ENCODE data around the gene ETS1. TPM values are rescaled to one million over a fixed set of nuclear protein-coding genes. Genes with fewer than 3 reads are reported as not detected.

Gene ETS1
- total and polyA plus RNA-seq, 2 experiments from 2014 or later = 25.6 to 52.6 TPM

DNA sequence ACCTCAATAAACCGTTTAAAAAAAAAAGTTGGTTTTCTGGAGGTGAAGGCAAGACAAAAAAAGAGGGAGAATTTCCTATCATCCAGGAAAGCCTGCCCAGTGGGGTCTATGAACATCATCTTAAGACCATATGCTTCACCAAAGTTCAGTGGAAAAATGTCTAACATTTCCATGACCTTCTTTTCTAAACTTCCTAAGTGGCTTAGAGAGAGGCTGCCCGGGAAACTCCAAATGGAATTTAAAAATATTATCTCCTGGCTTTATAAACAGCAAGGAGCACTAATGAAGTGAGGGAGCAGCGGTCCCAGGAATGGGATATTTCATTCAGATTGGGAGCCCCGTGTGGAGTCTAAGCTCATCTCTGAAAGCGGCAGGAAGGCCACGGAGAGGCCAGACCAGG, 46.9 kb downstream of the ETS1 start (continued):
- TF ChIP-seq, protein P1, sequence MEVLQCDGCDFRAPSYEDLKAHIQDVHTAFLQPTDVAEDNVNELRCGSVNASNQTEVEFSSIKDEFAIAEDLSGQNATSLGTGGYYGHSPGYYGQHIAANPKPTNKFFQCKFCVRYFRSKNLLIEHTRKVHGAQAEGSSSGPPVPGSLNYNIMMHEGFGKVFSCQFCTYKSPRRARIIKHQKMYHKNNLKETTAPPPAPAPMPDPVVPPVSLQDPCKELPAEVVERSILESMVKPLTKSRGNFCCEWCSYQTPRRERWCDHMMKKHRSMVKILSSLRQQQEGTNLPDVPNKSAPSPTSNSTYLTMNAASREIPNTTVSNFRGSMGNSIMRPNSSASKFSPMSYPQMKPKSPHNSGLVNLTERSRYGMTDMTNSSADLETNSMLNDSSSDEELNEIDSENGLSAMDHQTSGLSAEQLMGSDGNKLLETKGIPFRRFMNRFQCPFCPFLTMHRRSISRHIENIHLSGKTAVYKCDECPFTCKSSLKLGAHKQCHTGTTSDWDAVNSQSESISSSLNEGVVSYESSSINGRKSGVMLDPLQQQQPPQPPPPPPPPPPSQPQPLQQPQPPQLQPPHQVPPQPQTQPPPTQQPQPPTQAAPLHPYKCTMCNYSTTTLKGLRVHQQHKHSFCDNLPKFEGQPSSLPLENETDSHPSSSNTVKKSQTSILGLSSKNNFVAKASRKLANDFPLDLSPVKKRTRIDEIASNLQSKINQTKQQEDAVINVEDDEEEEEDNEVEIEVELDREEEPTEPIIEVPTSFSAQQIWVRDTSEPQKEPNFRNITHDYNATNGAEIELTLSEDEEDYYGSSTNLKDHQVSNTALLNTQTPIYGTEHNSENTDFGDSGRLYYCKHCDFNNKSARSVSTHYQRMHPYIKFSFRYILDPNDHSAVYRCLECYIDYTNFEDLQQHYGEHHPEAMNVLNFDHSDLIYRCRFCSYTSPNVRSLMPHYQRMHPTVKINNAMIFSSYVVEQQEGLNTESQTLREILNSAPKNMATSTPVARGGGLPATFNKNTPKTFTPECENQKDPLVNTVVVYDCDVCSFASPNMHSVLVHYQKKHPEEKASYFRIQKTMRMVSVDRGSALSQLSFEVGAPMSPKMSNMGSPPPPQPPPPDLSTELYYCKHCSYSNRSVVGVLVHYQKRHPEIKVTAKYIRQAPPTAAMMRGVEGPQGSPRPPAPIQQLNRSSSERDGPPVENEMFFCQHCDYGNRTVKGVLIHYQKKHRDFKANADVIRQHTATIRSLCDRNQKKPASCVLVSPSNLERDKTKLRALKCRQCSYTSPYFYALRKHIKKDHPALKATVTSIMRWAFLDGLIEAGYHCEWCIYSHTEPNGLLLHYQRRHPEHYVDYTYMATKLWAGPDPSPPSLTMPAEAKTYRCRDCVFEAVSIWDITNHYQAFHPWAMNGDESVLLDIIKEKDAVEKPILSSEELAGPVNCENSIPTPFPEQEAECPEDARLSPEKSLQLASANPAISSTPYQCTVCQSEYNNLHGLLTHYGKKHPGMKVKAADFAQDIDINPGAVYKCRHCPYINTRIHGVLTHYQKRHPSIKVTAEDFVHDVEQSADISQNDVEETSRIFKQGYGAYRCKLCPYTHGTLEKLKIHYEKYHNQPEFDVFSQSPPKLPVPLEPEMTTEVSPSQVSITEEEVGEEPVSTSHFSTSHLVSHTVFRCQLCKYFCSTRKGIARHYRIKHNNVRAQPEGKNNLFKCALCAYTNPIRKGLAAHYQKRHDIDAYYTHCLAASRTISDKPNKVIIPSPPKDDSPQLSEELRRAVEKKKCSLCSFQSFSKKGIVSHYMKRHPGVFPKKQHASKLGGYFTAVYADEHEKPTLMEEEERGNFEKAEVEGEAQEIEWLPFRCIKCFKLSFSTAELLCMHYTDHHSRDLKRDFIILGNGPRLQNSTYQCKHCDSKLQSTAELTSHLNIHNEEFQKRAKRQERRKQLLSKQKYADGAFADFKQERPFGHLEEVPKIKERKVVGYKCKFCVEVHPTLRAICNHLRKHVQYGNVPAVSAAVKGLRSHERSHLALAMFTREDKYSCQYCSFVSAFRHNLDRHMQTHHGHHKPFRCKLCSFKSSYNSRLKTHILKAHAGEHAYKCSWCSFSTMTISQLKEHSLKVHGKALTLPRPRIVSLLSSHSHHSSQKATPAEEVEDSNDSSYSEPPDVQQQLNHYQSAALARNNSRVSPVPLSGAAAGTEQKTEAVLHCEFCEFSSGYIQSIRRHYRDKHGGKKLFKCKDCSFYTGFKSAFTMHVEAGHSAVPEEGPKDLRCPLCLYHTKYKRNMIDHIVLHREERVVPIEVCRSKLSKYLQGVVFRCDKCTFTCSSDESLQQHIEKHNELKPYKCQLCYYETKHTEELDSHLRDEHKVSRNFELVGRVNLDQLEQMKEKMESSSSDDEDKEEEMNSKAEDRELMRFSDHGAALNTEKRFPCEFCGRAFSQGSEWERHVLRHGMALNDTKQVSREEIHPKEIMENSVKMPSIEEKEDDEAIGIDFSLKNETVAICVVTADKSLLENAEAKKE (CRISPR knock-in tag; IDR thresholded peaks at IDR 0.05) = no peak
- no peak for TF ChIP-seq NANOG (IDR thresholded peaks at IDR 0.05; ENCODE audit: borderline replicate concordance)

DNA sequence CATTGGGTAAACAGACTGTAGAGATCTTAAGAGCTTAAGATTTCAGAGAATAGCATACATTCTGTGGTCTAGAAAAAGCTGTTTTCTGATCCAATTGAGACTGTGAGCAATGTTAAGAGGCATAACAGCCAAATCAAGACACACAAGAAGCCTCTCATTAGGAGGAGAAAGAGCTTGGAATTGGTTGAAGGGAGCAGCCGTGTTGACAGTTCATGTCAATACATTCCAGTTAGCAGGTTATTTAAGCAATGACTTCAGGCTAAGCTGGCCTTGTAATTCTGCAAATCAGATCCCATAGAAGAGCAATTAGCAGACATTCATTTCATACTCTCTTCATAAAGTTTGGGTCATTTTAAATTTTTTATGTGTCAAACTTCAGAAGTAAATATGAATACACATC, 50.9 kb downstream of the ETS1 start:
- H3K27me3 ChIP-seq (ENCODE audit: insufficient read depth) = no peaks in the 10 kb centered on the region
- TF ChIP-seq JUNB (IDR thresholded peaks at IDR 0.05; ENCODE audit: unreplicated experiment) (no peak), EZH2phosphoT487 (IDR thresholded peaks at IDR 0.05; ENCODE audit: unreplicated experiment) (no peak)
- TF ChIP-seq, protein P1 (CRISPR knock-in tag; IDR thresholded peaks at IDR 0.05) = no peak
- TF ChIP-seq, protein P2, sequence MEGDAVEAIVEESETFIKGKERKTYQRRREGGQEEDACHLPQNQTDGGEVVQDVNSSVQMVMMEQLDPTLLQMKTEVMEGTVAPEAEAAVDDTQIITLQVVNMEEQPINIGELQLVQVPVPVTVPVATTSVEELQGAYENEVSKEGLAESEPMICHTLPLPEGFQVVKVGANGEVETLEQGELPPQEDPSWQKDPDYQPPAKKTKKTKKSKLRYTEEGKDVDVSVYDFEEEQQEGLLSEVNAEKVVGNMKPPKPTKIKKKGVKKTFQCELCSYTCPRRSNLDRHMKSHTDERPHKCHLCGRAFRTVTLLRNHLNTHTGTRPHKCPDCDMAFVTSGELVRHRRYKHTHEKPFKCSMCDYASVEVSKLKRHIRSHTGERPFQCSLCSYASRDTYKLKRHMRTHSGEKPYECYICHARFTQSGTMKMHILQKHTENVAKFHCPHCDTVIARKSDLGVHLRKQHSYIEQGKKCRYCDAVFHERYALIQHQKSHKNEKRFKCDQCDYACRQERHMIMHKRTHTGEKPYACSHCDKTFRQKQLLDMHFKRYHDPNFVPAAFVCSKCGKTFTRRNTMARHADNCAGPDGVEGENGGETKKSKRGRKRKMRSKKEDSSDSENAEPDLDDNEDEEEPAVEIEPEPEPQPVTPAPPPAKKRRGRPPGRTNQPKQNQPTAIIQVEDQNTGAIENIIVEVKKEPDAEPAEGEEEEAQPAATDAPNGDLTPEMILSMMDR (conservative IDR thresholded peaks at IDR 0.05; ENCODE audit: low read depth in 2 of 2) = no peak

More for the DNA sequence above, 50.9 kb downstream of the ETS1 start:
- H3K4me1 ChIP-seq (ENCODE audit: insufficient read depth) = peaks cover 25% of the 10 kb centered on the region
- H3K27me3 Mint-ChIP-seq (ENCODE audit: insufficient read depth, low read depth, poor library complexity) = peaks cover 23% of the 10 kb centered on the region
- H3K36me3 Mint-ChIP-seq (ENCODE audit: low read depth) = peaks cover 4% of the 10 kb centered on the region; the same call in 2 of the 3 replicates
- ATAC-seq = no peak
- no peaks in the 10 kb centered on the region; the same call in 1 of the 2 replicates for H3K36me3 ChIP-seq (ENCODE audit: insufficient read depth)
- no peaks in the 10 kb centered on the region for H3F3A ChIP-seq (replicated peaks; ENCODE audit: low read depth)
- no peak overlapping the region for H3K4me2 ChIP-seq
- no peak overlapping the region for H3K4me3 Mint-ChIP-seq
- H3K4me1 Mint-ChIP-seq = peaks cover 30% of the 10 kb centered on the region
- peaks cover 16% of the 10 kb centered on the region for H4K20me1 ChIP-seq (replicated peaks; ENCODE audit: insufficient read depth)
- H3K4me3 ChIP-seq = no peak overlapping the region
- H3K79me2 ChIP-seq (replicated peaks; ENCODE audit: insufficient read depth) = peaks cover 3% of the 10 kb centered on the region; the same call in 1 of the 2 replicates
- H3K27ac ChIP-seq (ENCODE audit: low read depth) = no peak overlapping the region
- no peaks in the 10 kb centered on the region for H3K9me2 ChIP-seq (ENCODE audit: insufficient read depth)
- H3K27ac Mint-ChIP-seq = no peak overlapping the region
- DNase-seq (ENCODE audit: low spot score) = no peak
- H3K9me3 Mint-ChIP-seq = no peaks in the 10 kb centered on the region
- no peak overlapping the region for H2AFZ ChIP-seq
